Effector CD4-positive, alpha-beta T cell (primary cell): Measurements from ENCODE around the gene LRRC37A3.
"Not testable (repeated sequence)": the region's sequence is repeated elsewhere in the genome, so short reads cannot be mapped to it uniquely, and the experiment has no call there.

Experiments
- DNase-seq: peaks from one replicate; pipeline ENCODE4 v3.0.0-alpha.2; 2020

Gene LRRC37A3

DNA sequence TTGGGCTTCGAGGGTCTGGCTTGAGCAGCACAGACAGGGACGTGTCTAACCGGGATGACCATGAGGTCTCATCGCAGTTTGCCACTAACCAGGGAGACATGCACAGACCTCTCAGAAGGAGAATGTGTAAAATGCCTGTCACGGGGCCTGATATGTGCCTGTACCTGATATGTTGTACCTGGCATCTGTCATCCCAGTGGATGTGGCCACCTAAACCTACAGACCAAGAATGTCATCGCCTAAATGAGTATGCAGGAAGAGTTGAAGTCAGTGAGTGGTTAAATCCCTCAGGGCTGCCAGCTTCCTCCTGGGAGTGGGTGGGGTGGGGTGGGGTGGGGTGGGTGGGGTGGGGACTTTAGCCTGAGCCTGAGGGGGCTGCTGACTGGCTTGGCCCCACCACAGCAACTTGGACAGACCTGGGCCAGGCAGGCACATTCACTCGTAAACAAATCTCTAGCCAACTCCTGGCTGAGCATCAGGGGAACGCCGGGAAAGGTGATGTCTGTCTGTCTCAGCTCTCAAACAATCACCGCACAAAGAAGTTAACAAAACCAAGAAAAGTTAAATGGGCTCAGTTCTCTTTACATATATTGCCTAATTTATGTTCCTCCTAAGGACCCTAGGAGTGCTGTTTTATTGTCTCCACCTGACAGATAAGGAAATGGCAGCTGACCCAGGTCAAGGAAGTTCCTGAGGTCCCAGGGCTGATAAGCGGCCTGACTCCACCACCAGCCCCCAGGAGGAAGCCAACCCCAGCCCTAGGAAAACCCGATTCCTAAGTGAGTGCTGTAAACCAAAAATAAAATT, 89.3 kb downstream of the LRRC37A3 start:
- DNase-seq: not testable (repeated sequence)

DNA sequence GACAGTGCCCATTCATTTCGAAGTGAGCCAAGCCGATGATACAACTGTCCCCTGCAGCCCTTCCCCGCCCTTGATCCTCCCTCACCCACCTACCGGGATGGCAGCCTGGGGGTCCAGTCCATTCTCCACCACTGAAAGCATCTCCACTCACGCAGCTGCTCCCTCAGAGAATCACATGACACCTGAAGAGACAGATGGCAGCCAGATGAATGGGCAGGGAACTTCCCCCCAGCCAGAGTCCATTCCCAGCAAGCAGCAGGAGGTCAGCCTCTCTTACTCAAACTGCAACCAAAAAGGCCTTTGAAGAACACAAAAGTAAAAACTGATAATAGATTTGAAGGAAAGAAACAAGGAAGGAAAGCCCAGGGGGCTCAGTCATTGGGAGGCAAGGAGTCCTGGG, 90.2 kb downstream of the LRRC37A3 start:
- DNase-seq: not testable (repeated sequence)

DNA sequence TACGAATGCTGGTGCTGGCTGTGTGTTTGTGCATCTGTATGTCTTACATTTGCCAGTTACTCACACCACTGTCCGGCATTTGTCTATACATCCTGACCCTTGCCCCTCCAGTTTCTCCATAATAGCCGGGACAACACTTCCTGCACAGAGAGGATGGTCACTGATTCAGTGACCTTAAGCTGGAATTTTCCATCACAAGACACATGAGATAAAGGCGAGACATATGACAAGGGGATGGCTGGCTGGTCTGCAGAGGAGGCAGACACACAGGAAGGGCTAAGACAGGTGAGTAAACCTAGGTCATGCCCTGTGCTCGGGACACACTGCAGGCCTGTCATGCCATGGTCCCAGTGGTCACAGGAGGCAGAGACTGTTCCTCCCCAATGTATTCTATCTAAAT, 100.4 kb downstream of the LRRC37A3 start:
- DNase-seq: not testable (repeated sequence)

DNA sequence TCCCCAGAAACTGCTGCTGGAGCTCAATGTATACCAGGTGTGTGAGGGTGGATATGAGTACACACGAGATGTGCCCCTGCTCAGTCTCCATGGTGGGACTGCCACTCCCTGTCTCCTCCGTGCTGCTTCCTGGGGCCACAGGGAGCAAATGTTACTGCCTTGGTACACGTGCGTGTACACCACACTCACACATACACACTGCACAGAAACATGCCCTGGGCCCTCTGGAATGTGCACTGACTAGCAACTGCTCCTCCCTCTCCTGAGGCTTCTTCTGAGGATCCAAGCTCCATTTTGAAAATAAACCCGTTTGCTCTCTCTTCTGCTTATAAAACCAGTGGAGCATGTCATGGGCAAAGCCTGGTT, 103.5 kb downstream of the LRRC37A3 start:
- DNase-seq: not testable (repeated sequence)

DNA sequence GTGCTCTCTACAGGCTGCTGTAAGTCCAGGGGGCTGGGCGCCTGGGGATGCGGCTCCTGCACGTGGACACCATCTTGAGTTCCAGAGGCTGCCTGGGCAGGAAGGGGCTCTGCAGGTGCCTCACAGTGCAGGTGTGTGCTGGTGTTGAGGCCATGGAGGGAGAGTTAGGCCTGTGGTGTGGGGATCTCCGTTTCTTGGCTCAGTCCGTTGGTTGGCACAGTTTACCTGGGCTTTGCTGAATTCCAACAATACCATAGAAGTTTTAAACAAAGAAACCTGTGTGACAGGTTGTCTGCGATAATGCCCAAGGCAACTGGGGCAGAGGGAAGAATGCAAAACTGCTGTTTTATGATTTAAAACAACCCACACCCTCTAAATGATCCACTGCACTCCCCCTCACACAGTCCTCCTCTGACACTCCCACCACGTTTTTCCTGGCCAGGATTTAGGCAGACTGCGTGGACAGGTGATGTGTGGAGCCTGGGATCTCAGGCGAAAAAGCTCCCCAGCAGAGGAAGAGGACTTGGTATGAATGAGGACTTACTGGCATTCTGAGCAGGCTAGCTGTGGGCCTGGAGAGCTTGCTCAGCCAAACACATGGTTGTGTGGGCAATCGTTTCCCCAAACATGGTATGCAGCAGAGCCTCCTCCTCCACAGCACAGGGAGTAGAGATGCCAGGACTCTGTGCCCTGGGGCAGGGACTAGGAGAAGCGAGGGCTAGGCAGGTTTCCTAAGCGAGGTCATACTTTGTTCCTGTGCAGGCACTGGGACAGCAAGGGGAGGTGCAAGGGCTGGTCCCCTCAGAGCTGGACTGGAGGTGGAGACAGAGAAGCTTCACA, 104.1 kb downstream of the LRRC37A3 start:
- not testable (repeated sequence) for DNase-seq

DNA sequence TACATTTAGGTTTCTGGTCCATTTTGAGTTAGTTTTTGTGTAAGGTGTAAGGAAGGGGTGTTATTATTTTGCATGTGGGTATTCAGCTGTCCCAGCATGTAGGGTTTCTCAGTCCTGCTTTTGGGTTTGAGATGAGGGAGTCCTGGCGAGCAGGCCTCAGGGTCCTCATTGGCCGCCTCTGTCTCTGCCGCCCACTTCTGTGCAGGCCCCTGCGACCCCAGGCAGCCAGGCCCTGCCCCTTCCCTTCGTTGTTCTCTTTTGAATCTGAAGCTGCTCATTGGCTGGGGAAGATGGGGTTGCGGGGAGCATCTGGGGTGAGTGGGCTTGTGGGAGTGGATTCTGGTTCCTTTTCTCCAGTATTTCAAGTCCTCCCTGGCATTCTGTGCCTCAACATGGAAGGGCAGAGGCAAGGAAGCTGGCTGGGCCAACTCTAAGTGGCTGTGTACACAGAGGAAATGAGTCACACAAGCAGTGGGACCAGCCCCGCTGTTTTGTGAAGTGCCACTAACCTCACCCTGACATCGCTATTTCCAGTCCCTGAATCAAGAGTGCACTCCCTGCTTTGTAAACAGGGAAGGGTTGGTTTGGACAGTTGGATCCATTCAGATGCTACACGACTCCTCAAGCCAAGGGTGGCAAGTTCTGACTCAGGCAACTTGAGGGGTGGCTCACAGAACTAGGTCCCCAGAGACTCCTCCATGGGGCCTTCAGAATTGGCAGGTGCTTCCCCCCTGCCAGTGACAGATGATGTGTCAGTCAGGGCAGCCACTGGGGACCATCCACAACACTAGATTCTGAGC, 110.9 kb downstream of the LRRC37A3 start:
- peak; percentile 27 for DNase-seq
